ENCODE data around the gene CST1.
"Not testable (repeated sequence)": the region's sequence is repeated elsewhere in the genome, so short reads cannot be mapped to it uniquely, and the experiment has no call there.

CST1 gene

DNA sequence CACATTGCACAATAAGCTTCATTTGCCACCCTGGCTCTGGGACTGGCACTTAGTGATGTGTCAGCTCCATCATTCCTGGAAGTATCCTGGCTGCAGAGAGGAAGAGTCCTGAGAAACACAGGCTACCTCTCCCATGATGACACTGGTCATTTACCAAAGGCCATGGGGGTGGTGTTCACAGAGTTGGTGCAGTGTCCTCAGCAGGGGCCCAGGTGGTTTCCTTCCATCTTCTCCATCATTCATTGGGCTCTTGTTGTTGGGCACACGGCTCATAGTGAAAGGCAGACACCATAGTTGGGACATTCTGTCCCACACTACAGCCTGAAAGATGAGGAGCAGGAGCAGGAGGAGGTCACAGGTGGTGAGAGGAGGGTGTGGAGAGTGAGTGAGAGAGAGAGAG, 15.8 kb upstream of the CST1 start:
- no peak for DNase-seq (ENCODE audit: low read depth)
- TF ChIP-seq, protein P1, sequence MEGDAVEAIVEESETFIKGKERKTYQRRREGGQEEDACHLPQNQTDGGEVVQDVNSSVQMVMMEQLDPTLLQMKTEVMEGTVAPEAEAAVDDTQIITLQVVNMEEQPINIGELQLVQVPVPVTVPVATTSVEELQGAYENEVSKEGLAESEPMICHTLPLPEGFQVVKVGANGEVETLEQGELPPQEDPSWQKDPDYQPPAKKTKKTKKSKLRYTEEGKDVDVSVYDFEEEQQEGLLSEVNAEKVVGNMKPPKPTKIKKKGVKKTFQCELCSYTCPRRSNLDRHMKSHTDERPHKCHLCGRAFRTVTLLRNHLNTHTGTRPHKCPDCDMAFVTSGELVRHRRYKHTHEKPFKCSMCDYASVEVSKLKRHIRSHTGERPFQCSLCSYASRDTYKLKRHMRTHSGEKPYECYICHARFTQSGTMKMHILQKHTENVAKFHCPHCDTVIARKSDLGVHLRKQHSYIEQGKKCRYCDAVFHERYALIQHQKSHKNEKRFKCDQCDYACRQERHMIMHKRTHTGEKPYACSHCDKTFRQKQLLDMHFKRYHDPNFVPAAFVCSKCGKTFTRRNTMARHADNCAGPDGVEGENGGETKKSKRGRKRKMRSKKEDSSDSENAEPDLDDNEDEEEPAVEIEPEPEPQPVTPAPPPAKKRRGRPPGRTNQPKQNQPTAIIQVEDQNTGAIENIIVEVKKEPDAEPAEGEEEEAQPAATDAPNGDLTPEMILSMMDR (IDR thresholded peaks at IDR 0.05; ENCODE audit: insufficient read depth, low read depth, low read length, missing control alignments), result no peak
- no peak overlapping the region for H3K4me3 ChIP-seq (ENCODE audit: low read depth, low read length)

DNA sequence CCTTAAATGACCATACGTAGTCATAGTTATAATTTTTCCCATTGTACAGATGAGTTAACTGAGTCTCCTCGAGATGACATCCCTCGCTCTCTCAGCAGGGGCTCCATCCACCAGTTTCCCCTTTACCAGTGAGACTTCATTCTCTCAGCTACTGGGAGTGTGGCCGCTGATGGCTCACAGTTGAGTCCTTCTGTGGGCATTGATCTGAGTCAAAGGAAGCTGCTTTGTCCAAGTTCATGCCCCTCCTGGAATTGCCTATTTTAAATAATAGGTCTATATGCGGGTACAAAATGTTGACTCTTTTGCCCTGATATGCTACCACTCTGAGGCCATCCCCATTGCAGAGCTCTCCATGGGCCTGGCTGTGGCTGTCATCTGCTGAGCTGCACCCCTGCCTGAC, 14.8 kb upstream of the CST1 start:
- no peak for DNase-seq (ENCODE audit: low read depth)
- H3K4me3 ChIP-seq (ENCODE audit: low read depth, low read length), result no peak overlapping the region
- TF ChIP-seq, protein P1 (IDR thresholded peaks at IDR 0.05; ENCODE audit: insufficient read depth, low read depth, low read length, missing control alignments), result no peak

DNA sequence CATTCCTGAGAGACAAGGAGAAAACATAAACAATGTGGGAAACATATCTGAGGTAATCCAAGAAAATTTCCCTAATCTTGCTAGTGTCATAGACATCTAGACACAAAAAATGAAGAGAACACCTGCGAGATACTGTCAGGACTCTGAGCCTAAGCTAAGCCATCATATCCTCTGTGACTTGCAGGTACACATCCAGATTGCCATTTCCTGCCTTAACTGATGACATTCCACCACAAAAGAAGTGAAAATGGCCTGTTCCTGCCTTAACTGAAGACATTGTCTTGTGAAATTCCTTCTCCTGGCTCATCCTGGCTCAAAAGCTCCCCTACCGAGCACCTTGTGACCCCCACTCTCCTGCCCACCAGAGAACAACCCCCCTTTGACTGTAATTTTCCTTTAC, 13.9 kb upstream of the CST1 start:
- H3K4me3 ChIP-seq (ENCODE audit: low read depth, low read length); DNase-seq (ENCODE audit: low read depth): not testable (repeated sequence)

DNA sequence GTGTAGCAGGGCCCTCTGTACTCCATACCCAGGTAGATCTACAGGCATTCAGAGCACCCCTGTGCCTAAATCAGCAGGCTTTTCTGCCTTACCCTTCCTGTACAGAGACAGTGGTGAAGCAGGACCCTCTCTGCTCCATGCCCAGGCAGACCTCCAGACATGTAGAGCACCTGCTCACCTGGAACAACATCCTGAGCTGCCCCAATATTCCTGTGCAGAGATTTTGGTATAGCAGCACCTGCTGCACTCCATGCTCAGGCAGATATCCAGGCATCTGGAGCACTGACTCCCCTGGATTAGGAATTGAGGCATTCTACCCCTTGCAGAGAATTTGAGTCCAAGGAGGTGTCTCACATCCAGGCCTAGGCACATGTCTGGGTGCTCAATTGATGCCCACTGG, 12.6 kb upstream of the CST1 start:
- TF ChIP-seq, protein P1 (IDR thresholded peaks at IDR 0.05; ENCODE audit: insufficient read depth, low read depth, low read length, missing control alignments), result no peak
- DNase-seq (ENCODE audit: low read depth), result no peak
- no peak overlapping the region for H3K4me3 ChIP-seq (ENCODE audit: low read depth, low read length)

DNA sequence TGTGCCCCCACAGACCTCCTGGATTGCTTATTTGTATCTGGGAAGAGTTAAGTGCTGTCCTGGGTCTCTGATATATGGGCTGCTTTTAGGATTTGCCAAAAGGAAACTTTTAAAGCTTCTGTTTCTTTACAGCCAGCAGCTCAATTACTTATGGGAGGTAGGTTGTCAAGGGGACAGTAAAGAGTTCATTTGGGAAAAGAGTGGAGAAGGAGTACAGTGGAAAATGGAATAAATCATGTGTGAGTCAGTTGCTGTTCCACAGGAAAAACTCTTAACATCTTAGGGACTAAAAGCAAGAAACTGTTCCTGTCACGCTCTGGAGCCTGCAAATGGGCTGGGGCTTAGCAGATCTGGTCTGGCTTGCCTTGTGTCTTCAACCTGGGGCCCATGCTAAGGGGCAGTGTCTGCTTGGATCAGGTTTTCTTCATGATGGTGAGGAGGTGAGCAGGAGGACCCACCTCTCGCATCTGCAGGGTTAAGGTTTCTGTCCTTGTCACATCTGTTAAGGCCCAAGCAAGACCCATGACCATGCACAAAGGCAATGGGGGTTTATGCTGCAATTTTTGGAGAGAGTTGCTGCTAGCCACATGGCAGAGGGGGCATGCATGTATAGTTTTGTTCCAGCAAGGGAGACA, 8.7 kb upstream of the CST1 start:
- TF ChIP-seq, protein P1 (IDR thresholded peaks at IDR 0.05; ENCODE audit: insufficient read depth, low read depth, low read length, missing control alignments), result no peak
- no peak overlapping the region for H3K4me3 ChIP-seq (ENCODE audit: low read depth, low read length)
- no peak for DNase-seq (ENCODE audit: low read depth)

DNA sequence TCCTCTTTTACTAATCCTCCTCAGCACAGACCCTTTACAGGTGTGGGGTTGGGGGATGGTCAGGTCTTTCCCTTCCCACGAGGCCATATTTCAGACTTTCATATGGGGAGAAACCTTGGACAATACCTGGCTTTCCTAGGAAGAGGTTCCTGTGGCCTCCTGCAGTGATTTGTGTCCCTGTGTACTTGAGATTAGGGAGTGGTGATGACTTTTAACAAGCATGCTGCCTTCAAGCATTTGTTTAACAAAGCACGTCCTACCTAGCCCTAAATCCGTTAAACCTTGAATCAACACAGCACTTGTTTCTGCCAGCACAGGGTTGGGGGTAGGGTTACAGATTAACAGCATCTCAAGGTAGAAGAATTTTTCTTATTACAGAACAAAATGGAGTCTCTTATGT, 6.1 kb upstream of the CST1 start:
- not testable (repeated sequence) for DNase-seq (ENCODE audit: low read depth); H3K4me3 ChIP-seq (ENCODE audit: low read depth, low read length)

DNA sequence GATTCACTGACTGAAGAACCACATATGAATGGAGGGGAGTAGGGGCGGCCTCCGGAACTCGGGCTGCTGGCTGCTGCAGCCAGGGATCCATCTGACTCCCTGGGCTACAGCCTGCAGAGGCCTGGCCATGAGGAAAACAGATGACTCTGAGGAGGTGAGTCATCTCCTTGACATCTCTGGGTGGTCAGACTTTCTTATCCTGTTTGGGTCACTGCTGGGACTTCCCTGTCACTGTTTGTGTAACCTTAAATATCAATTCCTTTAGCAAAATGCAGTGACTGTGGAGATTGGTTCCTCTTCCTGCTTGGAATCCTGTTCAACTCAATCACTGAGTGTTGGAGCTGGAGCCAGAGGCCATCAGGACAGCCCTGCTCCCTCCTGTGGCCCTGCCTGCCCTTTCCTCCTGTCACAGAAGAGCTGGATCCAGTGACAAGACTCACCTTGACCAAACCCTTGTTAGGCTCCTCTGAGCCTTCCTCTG, 4.4 kb upstream of the CST1 start:
- DNase-seq (ENCODE audit: low read depth); H3K4me3 ChIP-seq (ENCODE audit: low read depth, low read length): not testable (repeated sequence)

DNA sequence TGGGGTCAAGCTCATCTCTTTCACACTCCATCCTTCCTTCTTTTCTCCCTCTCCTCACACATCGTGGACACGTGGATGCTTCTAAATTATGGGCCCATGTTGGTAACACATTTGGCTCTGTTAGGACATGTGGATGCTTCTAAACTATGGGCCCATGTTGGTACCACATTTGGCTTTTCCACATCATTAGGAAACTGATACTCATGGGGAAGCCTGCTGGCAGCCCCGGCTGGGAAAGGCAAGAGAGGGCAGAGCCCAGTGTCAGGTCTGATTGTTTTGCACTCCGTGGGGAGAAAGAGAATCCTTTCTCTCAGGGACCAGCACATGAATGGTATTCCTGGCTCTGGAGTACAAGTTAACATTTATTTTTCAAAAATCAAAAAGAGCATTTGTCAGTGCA, 4.0 kb upstream of the CST1 start:
- DNase-seq (ENCODE audit: low read depth), result no peak
- no peak overlapping the region for H3K4me3 ChIP-seq (ENCODE audit: low read depth, low read length)
- TF ChIP-seq, protein P1 (IDR thresholded peaks at IDR 0.05; ENCODE audit: insufficient read depth, low read depth, low read length, missing control alignments), result no peak

Data from GM12865 (cell line).